Esophagus squamous epithelium (tissue), 5 donors: Measurements from ENCODE around the gene LDLRAD4. TPM values are rescaled to one million over a fixed set of nuclear protein-coding genes. Genes with fewer than 3 reads are reported as not detected.

Experiments
- DNase-seq: peaks from one replicate; lab custom pipeline; 2025; lab: John Stamatoyannopoulos, UW
- H3K27ac ChIP-seq, 4 donors: fragments of 200-600 bp; sonication (generic); one replicate each; pipeline ENCODE4 v1.5.1; 2016 to 2019; ENCODE audit warnings: mild to moderate bottlenecking in 1 of 4
- H3K27me3 ChIP-seq, 4 donors: fragments of 200-600 bp; sonication (generic); 1 replicate in 3 of 4; 2 replicates in 1 of 4; pipeline versions ENCODE4 v1.5.1 to v1.6.0; 2017 to 2021; ENCODE audit warnings: antibody characterized with exemption in 1 of 4
- H3K36me3 ChIP-seq, 3 donors: fragments of 200-600 bp; sonication (generic); one replicate each; pipeline ENCODE4 v1.5.1; 2016 to 2019
- H3K4me1 ChIP-seq, 3 donors: fragments of 200-600 bp; sonication (generic); one replicate each; pipeline ENCODE4 v1.5.1; 2017 to 2019
- H3K4me3 ChIP-seq, 4 donors: fragments of 200-600 bp; sonication (generic); 1 replicate in 3 of 4; 2 replicates in 1 of 4; pipeline ENCODE4 v1.5.1; 2016 to 2019; ENCODE audit warnings: mild to moderate bottlenecking in 2 of 4, moderate library complexity in 1 of 4
- H3K9me3 ChIP-seq, 3 donors: fragments of 200-600 bp; sonication (generic); one replicate each; pipeline ENCODE4 v1.5.1; 2016 to 2019
- CTCF ChIP-seq, 6 experiments: fragments of 450-650 bp in 4 of 6; fragments of 200-600 bp in 2 of 6; sonication (generic) in 2 of 6; IDR thresholded peaks; one replicate each; pipeline ENCODE4 v1.5.1; 2016 to 2019; ENCODE audit warnings: antibody characterized with exemption in 6 of 6, mild to moderate bottlenecking in 4 of 6, moderate library complexity in 4 of 6
- POLR2A ChIP-seq, 4 donors: fragments of 450-650 bp; IDR thresholded peaks; one replicate each; pipeline ENCODE4 v1.6.1; 2017; ENCODE audit warnings: antibody characterized with exemption in 4 of 4, mild to moderate bottlenecking in 4 of 4, moderate library complexity in 3 of 4
- WGBS, 2 donors: methylation state at CpG; one replicate each; pipeline ENCODE4 v1.1.5; 2018; 5-methylcytosine and 5-hydroxymethylcytosine counted together
- intact Hi-C: fragments of 100-400 bp; cut with DNase I; formaldehyde crosslinking; loops from one replicate; pipeline ENCODE4 v1.15.0; 2022
- total RNA-seq, 4 donors: library from RNA; depleted of rRNA; stranded (reverse); fragments of >200 nt; gene quantifications; one replicate each; pipeline ENCODE4 v1.1.0, GENCODE V29; 2016
- donor health status: DM: yes; HTN: yes; CAD: no.

The LDLRAD4 gene
- total RNA-seq, 4 donors from 2014 or later: 0.91 to 17.9 (median 6.8) TPM

- TF ChIP-seq POLR2A (IDR thresholded peaks at IDR 0.05) (no peak), CTCF (IDR thresholded peaks at IDR 0.05) (no peak)
- Histone ChIP-seq H3K36me3 (no peaks in the 10 kb centered on the region), H3K27me3 (no peaks in the 10 kb centered on the region), H3K4me3 (no peak overlapping the region), H3K4me1 (peaks cover 7 to 26% (median 15%) of the 10 kb centered on the region in 3 donors), H3K27ac (no peak overlapping the region), H3K9me3 (no peaks in the 10 kb centered on the region)
- WGBS, 2 donors: 76 to 77% methylated on average over 19 of the region's 19 CpGs
- intact Hi-C loops: no loop called here
- no peak for DNase-seq
Observed at GRCh38 chr18:13455960-13456481, 237.5 kb downstream of the LDLRAD4 start.

GRCh38 chr18:13456736-13457271, 238.2 kb downstream of the LDLRAD4 start:
- DNase-seq: no peak
- no peak for TF ChIP-seq POLR2A (IDR thresholded peaks at IDR 0.05)
- no peak for TF ChIP-seq CTCF (IDR thresholded peaks at IDR 0.05)
- no peak overlapping the region for H3K4me3 ChIP-seq
- peaks cover 7 to 18% (median 11%) of the 10 kb centered on the region in 3 donors for H3K4me1 ChIP-seq
- no peak overlapping the region for H3K27ac ChIP-seq
- H3K9me3 ChIP-seq: no peaks in the 10 kb centered on the region
- WGBS, 2 donors: 89 to 100% methylated on average over 1 to 2 of the region's 3 CpGs
- intact Hi-C loops: no loop called here
- no peaks in the 10 kb centered on the region for H3K36me3 ChIP-seq
- H3K27me3 ChIP-seq: no peaks in the 10 kb centered on the region

- no peak for DNase-seq
- Histone ChIP-seq H3K36me3 (no peaks in the 10 kb centered on the region), H3K27me3 (no peaks in the 10 kb centered on the region), H3K4me3 (no peak overlapping the region), H3K9me3 (no peaks in the 10 kb centered on the region), H3K4me1 (peaks cover 5 to 13% (median 7%) of the 10 kb centered on the region in 3 donors), H3K27ac (no peak overlapping the region)
- intact Hi-C loops: no loop called here
- TF ChIP-seq POLR2A (IDR thresholded peaks at IDR 0.05) (no peak), CTCF (IDR thresholded peaks at IDR 0.05) (no peak)
- 84 to 92% methylated on average over 6 to 8 of the region's 10 CpGs for WGBS, 2 donors
Observed at GRCh38 chr18:13457327-13457726, 238.8 kb downstream of the LDLRAD4 start.

GRCh38 chr18:13460946-13461345, 242.4 kb downstream of the LDLRAD4 start:
- no peak for DNase-seq
- H3K27ac ChIP-seq: no peak overlapping the region
- H3K4me3 ChIP-seq: no peak overlapping the region
- H3K36me3 ChIP-seq: no peaks in the 10 kb centered on the region
- no peaks in the 10 kb centered on the region for H3K27me3 ChIP-seq
- peaks cover 0 to 37% (median 0%) of the 10 kb centered on the region in 3 donors for H3K4me1 ChIP-seq
- intact Hi-C loops: no loop called here
- TF ChIP-seq POLR2A (IDR thresholded peaks at IDR 0.05) (no peak), CTCF (IDR thresholded peaks at IDR 0.05) (no peak)
- H3K9me3 ChIP-seq: no peaks in the 10 kb centered on the region
- WGBS, 2 donors: 90 to 92% methylated on average over 2 to 9 of the region's 12 CpGs

GRCh38 chr18:13461469-13461868, 242.9 kb downstream of the LDLRAD4 start:
- no peaks in the 10 kb centered on the region for H3K9me3 ChIP-seq
- TF ChIP-seq CTCF (IDR thresholded peaks at IDR 0.05) (no peak), POLR2A (IDR thresholded peaks at IDR 0.05) (no peak)
- intact Hi-C loops: no loop called here
- H3K27me3 ChIP-seq: no peaks in the 10 kb centered on the region
- DNase-seq: no peak
- H3K4me3 ChIP-seq: no peak overlapping the region
- H3K36me3 ChIP-seq: no peaks in the 10 kb centered on the region
- peaks cover 0 to 34% (median 0%) of the 10 kb centered on the region in 3 donors for H3K4me1 ChIP-seq
- no peak overlapping the region for H3K27ac ChIP-seq
- WGBS, 2 donors: 61 to 87% methylated on average over 5 of the region's 5 CpGs
